Activated T-helper 1 cell treated with anti-CD3 and anti-CD28 coated beads, Interleukin-12 subunit alpha, Interleukin-12 subunit beta, Interleukin-2, Interleukin-4 antibody, amounts not matched to agents 30 ng/mL and 10 ng/mL and 1 ng/mL, durations not matched to agents 14 hours and 24 hours and 36 hours (primary cell): ENCODE data around the gene SLC7A14. TPM values are rescaled to one million over a fixed set of nuclear protein-coding genes. Genes with fewer than 3 reads are reported as not detected.

Source experiments
- DNase-seq: peaks from one replicate; pipeline ENCODE4 v3.0.0; 2021; ENCODE audit warnings: low spot score
- H3K27ac Mint-ChIP-seq: one replicate; pipeline ENCODE4 v1.8.0; 2021; ENCODE audit warnings: mild to moderate bottlenecking, mixed read lengths
- H3K27me3 Mint-ChIP-seq: one replicate; pipeline ENCODE4 v1.8.0; 2022; ENCODE audit warnings: mild to moderate bottlenecking, moderate library complexity, mixed read lengths; ENCODE audit not compliant: insufficient read depth
- H3K36me3 Mint-ChIP-seq: one replicate; pipeline ENCODE4 v1.8.0; 2021; ENCODE audit warnings: low read depth, mixed read lengths
- H3K4me1 Mint-ChIP-seq: one replicate; pipeline ENCODE4 v1.8.0; 2021; ENCODE audit warnings: low read depth, mixed read lengths
- H3K4me3 Mint-ChIP-seq: one replicate; pipeline ENCODE4 v1.8.0; 2021; ENCODE audit warnings: mild to moderate bottlenecking, moderate library complexity, mixed read lengths
- H3K9me3 Mint-ChIP-seq: one replicate; pipeline ENCODE4 v1.8.0; 2021; ENCODE audit warnings: mixed read lengths
- intact Hi-C: fragments of 100-400 bp; cut with micrococcal nuclease; formaldehyde crosslinking; loops from one replicate; pipeline ENCODE4 v1.15.1; 2024
- total RNA-seq: library from RNA; stranded (reverse); gene quantifications from 2 replicates; pipeline ENCODE4 v1.2.3, GENCODE V29; 2022

SLC7A14 gene
- total RNA-seq, 1 donor from 2014 or later = not detected

DNA sequence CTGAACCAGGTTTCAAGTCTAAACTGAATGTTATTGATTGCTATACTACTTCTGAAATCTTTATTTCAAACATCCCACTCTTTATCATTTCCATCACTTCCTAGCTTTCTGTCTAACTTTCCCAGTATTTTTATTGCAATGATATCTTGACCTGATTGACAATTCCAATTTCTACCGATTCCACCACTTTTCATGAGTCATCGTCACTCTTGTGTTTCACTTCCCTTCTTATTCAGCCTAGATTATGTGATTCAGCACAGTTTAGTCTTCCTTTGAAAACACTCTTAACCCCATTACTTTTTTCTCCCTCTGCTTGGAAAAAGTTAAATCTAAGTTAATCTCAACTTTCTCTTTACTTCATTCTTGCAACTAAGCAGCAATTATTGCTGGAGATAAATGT is 62.6 kb downstream of the SLC7A14 start:
- intact Hi-C loops = no loop called here
- H3K36me3 Mint-ChIP-seq = no peaks in the 10 kb centered on the region
- peaks cover 8% of the 10 kb centered on the region for H3K27me3 Mint-ChIP-seq
- no peak overlapping the region for H3K27ac Mint-ChIP-seq
- H3K4me1 Mint-ChIP-seq = no peaks in the 10 kb centered on the region
- H3K9me3 Mint-ChIP-seq = no peaks in the 10 kb centered on the region
- H3K4me3 Mint-ChIP-seq = no peak overlapping the region
- DNase-seq = no peak

DNA sequence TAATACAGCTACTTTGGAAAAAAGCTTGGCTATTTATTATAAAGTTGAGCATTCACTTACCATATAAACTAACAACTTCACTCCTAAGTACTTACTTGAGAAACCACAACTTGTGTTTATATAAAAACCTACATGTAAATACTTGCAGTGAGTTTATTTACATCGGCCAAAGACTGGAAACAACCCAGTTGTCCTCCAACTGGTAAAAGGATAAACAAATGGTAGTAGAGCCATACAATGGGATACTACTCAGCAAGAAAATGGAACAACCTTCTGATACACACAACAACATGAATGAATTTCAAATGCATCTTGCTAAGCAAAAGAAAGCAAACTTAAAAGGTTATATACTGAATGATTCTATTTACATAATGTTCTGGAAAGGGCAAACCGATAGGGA is 63.7 kb downstream of the SLC7A14 start:
- intact Hi-C loops = no loop called here
- H3K4me1 Mint-ChIP-seq = no peaks in the 10 kb centered on the region
- H3K36me3 Mint-ChIP-seq = no peaks in the 10 kb centered on the region
- H3K4me3 Mint-ChIP-seq = no peak overlapping the region
- H3K27me3 Mint-ChIP-seq = peaks cover 10% of the 10 kb centered on the region
- no peak for DNase-seq
- no peaks in the 10 kb centered on the region for H3K9me3 Mint-ChIP-seq
- H3K27ac Mint-ChIP-seq = no peak overlapping the region

DNA sequence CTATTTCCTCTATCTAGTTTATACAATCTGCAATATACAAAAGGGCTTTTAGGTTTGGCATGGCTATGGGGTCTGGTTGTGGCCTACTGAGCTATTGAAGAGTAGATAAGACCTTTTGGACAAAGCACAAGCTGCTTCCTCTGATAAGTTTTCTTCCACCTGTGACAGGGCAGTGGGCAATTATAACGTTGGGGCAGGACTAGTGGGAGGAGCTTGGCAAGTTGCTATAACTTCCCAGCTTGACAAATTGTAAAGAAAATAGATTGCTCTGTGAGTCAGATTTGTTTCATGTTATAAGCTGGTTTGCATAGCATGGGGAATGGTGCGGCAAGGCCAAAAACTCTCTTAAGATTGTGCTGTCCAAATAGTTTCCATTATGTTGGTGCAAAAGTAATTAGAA is 64.9 kb downstream of the SLC7A14 start:
- Mint-ChIP-seq H3K27me3 (peaks cover 12% of the 10 kb centered on the region), H3K9me3 (no peaks in the 10 kb centered on the region), H3K36me3 (no peaks in the 10 kb centered on the region), H3K27ac (no peak overlapping the region), H3K4me3 (no peak overlapping the region), H3K4me1 (no peaks in the 10 kb centered on the region)
- no peak for DNase-seq
- intact Hi-C loops = no loop called here

DNA sequence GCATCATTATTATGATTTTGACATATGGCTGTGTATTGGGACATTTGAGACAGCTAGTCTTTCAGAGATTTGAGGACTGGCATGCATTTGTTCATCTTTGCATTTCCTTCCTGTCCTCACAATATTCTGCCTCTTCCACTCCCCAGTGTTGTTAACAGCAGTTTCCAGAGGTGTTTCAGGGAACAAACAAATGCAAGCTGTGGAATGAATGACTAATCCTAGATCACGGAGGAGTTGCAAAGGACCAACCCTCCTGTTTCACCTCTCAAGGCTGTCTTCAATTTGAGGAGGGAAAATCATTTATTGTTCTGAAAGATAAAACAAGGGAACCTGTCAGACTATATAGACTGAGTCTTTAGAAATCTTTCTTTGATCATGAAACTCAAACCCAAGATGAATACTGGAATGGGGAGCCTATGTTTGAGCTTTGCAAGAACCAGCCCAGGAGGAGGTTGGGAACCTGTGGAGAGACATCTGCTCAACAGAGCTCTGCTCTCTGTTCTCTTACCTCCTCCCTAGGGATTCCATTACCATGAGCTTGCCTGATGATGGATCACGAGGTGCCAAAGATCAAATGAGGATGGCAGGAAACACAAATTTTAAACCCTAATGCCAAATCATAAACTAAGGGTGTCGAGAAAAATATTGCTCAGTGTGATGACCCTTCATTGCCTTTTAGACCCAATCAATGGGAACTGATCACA is 68.5 kb downstream of the SLC7A14 start:
- no peak for DNase-seq
- H3K4me1 Mint-ChIP-seq = no peaks in the 10 kb centered on the region
- H3K27ac Mint-ChIP-seq = no peak overlapping the region
- peaks cover 12% of the 10 kb centered on the region for H3K27me3 Mint-ChIP-seq
- H3K36me3 Mint-ChIP-seq = no peaks in the 10 kb centered on the region
- no peaks in the 10 kb centered on the region for H3K9me3 Mint-ChIP-seq
- H3K4me3 Mint-ChIP-seq = no peak overlapping the region
- intact Hi-C loops = no loop called here

DNA sequence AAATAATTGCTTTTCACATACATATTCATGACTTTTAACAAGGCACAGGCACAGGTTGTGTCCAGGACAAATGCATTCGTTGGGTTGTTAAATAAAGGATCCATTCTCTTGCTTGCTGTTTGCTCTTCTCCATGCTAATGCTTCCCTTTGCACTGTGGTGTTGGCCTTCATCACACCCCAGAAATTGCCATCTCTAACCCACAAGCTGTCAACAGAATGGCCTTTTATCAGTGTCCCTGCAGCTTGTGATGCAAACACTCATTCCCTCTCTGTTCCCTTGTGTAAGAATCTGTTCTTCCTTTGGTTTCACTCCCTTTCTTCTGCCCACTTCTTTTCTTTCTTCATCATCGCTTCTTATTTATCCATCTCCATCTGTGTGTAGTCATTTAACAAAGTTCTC is 72.2 kb downstream of the SLC7A14 start:
- H3K27me3 Mint-ChIP-seq = peaks cover 4% of the 10 kb centered on the region
- intact Hi-C loops = no loop called here
- DNase-seq = no peak
- H3K4me1 Mint-ChIP-seq = no peaks in the 10 kb centered on the region
- no peak overlapping the region for H3K4me3 Mint-ChIP-seq
- H3K9me3 Mint-ChIP-seq = no peaks in the 10 kb centered on the region
- no peaks in the 10 kb centered on the region for H3K36me3 Mint-ChIP-seq
- no peak overlapping the region for H3K27ac Mint-ChIP-seq

DNA sequence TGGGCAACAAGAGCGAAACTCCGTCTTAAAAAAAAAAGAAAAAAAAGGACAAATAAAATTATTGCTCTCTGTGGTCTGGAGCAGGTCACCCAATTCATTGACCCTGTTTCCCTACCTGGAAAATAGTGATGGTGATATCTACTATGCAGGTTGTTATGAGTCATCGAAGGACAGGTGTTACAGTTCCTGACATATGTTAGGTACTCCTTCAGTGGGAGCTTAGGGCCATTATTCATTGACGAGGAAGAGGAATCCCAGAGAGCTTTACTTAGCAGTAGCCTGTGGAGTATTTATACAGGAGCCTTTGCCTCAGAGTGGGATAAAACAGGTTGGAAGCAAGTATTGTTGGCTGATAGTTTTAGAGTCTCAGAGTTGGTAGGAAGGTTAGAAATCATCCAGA is 74.5 kb downstream of the SLC7A14 start:
- no peak for DNase-seq
- intact Hi-C loops = no loop called here
- no peaks in the 10 kb centered on the region for H3K36me3 Mint-ChIP-seq
- no peak overlapping the region for H3K4me3 Mint-ChIP-seq
- peaks cover 5% of the 10 kb centered on the region for H3K27me3 Mint-ChIP-seq
- no peak overlapping the region for H3K27ac Mint-ChIP-seq
- H3K9me3 Mint-ChIP-seq = no peaks in the 10 kb centered on the region
- no peaks in the 10 kb centered on the region for H3K4me1 Mint-ChIP-seq

DNA sequence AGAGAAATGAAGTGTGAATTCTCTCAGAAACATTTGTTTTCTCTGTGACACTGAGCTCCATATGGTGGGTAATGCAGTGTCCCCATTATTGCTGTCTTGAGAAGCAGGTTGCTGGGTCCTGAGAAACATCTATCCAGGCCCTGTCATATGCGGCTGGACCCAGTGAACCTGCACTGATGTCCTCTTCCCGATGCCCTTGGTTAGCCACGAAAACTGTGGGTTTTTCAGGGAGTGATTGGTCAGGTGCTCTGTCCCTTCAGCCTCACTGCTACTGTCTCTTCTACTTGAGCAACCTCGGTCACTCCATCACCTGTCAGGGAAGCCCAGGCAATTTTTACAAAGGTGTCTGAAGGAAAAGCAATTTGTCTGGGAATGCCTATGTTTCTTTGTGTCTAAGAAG is 77.0 kb downstream of the SLC7A14 start:
- intact Hi-C loops = loop anchor here (5.0 kb wide), 1 partner anchor 303 kb away; no protein-coding TSS in a partner anchor
- DNase-seq = no peak
- Mint-ChIP-seq H3K4me3 (no peak overlapping the region), H3K27me3 (peaks cover 10% of the 10 kb centered on the region), H3K36me3 (no peaks in the 10 kb centered on the region), H3K27ac (no peak overlapping the region), H3K4me1 (no peaks in the 10 kb centered on the region), H3K9me3 (no peaks in the 10 kb centered on the region)

DNA sequence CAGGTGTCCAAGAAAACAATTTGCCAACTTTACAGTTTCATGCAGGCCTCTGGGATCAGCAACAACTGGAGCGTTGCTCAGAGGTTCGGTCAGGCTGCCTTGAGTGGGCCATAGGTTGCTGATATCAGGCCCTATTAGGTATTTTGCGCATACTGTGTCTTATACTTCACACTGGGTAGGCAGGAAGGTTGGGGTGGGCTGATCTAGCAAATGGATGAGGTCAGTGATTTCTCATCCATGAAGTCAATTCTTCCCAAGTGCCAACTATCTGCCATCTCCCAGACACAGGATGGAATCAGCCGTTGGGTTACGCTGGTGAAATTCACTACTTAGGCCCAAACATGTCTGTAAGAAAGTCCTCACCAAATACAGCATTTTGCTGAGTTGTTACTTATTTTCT is 77.6 kb downstream of the SLC7A14 start:
- Mint-ChIP-seq H3K4me3 (no peak overlapping the region), H3K36me3 (no peaks in the 10 kb centered on the region), H3K27me3 (peaks cover 10% of the 10 kb centered on the region), H3K4me1 (no peaks in the 10 kb centered on the region), H3K9me3 (no peaks in the 10 kb centered on the region), H3K27ac (no peak overlapping the region)
- DNase-seq = no peak
- intact Hi-C loops = loop anchor here (5.0 kb wide), 1 partner anchor 304 kb away; no protein-coding TSS in a partner anchor

DNA sequence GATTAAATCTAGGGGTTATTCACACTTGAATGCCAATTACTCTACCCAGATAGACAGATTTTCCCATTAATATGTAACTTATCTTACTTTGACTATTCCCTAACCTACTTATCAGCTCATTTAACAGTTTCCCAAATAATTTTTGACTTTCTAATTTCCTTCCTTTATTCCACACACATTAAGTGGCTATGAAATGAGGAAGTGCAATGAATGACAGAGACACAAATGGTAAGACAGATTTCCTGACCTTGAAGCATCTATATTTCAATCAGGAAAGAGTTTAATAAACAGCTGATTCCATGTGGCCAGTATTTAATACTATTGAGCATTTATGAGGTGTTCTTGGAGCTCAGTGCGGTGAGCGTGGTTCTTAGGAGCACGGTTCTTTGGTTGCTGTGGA is 78.8 kb downstream of the SLC7A14 start:
- Mint-ChIP-seq H3K9me3 (no peaks in the 10 kb centered on the region), H3K27ac (no peak overlapping the region), H3K4me1 (no peaks in the 10 kb centered on the region), H3K27me3 (peaks cover 15% of the 10 kb centered on the region), H3K36me3 (no peaks in the 10 kb centered on the region), H3K4me3 (no peak overlapping the region)
- intact Hi-C loops = loop anchor here (5.0 kb wide), 1 partner anchor 305 kb away; no protein-coding TSS in a partner anchor
- no peak for DNase-seq

DNA sequence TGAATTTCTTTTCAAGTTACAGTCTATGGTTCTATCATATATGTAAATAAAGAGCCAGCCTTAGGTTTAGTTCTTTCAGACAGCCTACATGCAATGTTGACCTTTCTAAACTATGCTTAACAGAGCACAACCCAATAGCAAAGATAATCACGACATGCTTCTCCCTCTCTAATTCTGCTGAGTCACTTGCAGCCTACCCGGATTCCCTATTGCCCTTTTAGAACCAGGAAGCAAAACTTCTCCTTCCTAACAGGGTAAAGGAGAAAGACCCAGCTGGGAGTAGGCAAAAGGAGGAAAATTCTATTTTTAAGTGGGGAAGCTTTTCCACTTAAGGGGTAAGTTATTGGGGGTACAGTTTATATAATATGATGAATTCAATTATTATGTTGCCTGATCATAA is 79.3 kb downstream of the SLC7A14 start:
- Mint-ChIP-seq H3K4me1 (no peaks in the 10 kb centered on the region), H3K4me3 (no peak overlapping the region), H3K27me3 (peaks cover 18% of the 10 kb centered on the region), H3K36me3 (no peaks in the 10 kb centered on the region), H3K27ac (no peak overlapping the region), H3K9me3 (no peaks in the 10 kb centered on the region)
- intact Hi-C loops = loop anchor here (5.0 kb wide), 1 partner anchor 306 kb away; no protein-coding TSS in a partner anchor
- DNase-seq = no peak

DNA sequence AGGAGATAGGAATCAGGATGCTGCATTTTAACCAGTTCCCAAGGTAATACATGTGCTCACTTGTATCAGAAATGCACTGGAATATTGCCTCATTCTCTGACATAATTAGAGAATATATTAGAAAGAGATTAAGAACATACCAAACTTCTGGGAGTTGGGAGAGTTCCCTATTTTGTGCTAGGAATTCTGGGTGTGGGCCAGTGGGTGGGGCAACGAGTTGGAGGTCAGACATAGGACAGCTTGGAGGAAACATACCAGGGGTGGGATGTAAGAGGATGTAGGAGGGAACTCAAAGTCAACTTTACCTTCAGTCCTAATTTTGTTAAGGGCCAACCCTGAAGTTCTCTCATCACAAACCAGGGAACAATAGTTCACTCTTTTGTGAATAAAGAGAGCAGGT is 83.6 kb downstream of the SLC7A14 start:
- Mint-ChIP-seq H3K4me1 (no peaks in the 10 kb centered on the region), H3K9me3 (no peaks in the 10 kb centered on the region), H3K36me3 (no peaks in the 10 kb centered on the region), H3K4me3 (no peak overlapping the region), H3K27ac (no peak overlapping the region), H3K27me3 (peaks cover 20% of the 10 kb centered on the region)
- intact Hi-C loops = no loop called here
- DNase-seq = no peak

DNA sequence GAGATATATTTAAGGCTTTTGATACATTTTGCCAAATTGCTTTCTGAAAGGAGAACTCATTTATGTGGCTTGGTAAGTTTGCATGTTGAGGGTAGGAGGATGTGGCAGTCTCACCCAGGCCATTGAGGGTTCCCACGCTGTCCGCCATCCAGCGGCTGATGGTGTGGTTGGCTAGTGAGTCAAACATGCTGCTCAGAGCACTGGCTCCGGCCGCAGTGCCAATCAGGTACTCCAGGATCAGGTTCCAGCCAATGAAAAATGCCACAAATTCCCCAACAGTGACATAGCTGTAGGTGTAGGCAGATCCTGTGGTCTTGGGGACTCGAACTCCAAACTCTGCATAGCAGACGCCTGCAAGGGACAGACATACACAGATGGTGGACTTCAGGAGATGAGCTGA is 84.9 kb downstream of the SLC7A14 start:
- no peak overlapping the region for H3K4me3 Mint-ChIP-seq
- DNase-seq = no peak
- intact Hi-C loops = no loop called here
- no peaks in the 10 kb centered on the region for H3K36me3 Mint-ChIP-seq
- H3K4me1 Mint-ChIP-seq = no peaks in the 10 kb centered on the region
- H3K9me3 Mint-ChIP-seq = no peaks in the 10 kb centered on the region
- H3K27ac Mint-ChIP-seq = no peak overlapping the region
- peaks cover 15% of the 10 kb centered on the region for H3K27me3 Mint-ChIP-seq

DNA sequence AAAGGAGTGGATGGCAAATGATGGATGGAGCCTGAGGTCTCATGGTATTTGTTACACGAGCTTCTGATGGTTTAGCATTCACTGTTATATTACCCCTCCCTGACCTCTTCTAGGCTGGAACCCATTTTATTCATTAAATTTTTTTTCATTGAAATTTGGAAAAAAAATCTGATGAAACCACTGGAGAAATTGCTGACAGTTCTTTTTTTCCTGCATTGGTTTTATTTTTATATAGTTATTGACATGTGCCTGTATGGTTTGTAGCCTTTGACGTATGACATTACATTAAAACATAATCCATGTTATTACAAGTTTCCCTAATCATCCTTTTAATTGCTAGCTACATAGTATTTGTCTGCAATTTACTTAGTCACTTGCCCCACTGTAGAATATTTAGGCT is 85.4 kb downstream of the SLC7A14 start:
- Mint-ChIP-seq H3K27ac (no peak overlapping the region), H3K36me3 (no peaks in the 10 kb centered on the region), H3K4me3 (no peak overlapping the region), H3K27me3 (peaks cover 15% of the 10 kb centered on the region), H3K9me3 (no peaks in the 10 kb centered on the region), H3K4me1 (no peaks in the 10 kb centered on the region)
- no peak for DNase-seq
- intact Hi-C loops = no loop called here
